Choroid plexus epithelial cell (primary cell): ENCODE data around the gene GPSM1.

Source experiments
- DNase-seq: peaks from one replicate; pipeline ENCODE4 v3.0.0-alpha.2; 2010; ENCODE audit warnings: low read depth
- H3K4me3 ChIP-seq: 2 replicates; pipeline ENCODE4 v1.5.1; 2011; ENCODE audit warnings: low read depth, mild to moderate bottlenecking, control low read depth, low read length, moderate library complexity
- CTCF ChIP-seq: conservative IDR thresholded peaks from 2 replicates; pipeline ENCODE4 v1.5.1; 2011; ENCODE audit warnings: low read depth, mild to moderate bottlenecking, control low read depth, inconsistent platforms, low read length, moderate library complexity

GPSM1 gene

GRCh38 chr9:136296434-136297015 is 30.8 kb upstream of the GPSM1 start:
- DNase-seq, result no peak
- no peak for TF ChIP-seq CTCF
- no peak overlapping the region for H3K4me3 ChIP-seq

GRCh38 chr9:136297016-136297691 is 30.2 kb upstream of the GPSM1 start:
- TF ChIP-seq CTCF, result no peak
- H3K4me3 ChIP-seq, result no peak overlapping the region
- DNase-seq, result no peak

GRCh38 chr9:136297766-136298735 is 29.3 kb upstream of the GPSM1 start:
- DNase-seq, result no peak
- TF ChIP-seq CTCF, result no peak

GRCh38 chr9:136299116-136299515 is 28.2 kb upstream of the GPSM1 start:
- no peak for TF ChIP-seq CTCF
- DNase-seq, result no peak
- H3K4me3 ChIP-seq, result no peak overlapping the region

More at GRCh38 chr9:136297766-136298735, 29.3 kb upstream of the GPSM1 start:
- no peak overlapping the region for H3K4me3 ChIP-seq

GRCh38 chr9:136299541-136299940 is 27.8 kb upstream of the GPSM1 start:
- H3K4me3 ChIP-seq, result no peak overlapping the region
- TF ChIP-seq CTCF, result no peak
- no peak for DNase-seq

- no peak for DNase-seq
- no peak overlapping the region for H3K4me3 ChIP-seq
- no peak for TF ChIP-seq CTCF
These were observed 27.3 kb upstream of the GPSM1 start for GRCh38 chr9:136300016-136300545.
